SK-N-SH (cell line): ENCODE measurements around the gene MEF2D. TPM values are rescaled to one million over a fixed set of nuclear protein-coding genes. Genes with fewer than 3 reads are reported as not detected.

Experiments used
- CTCF ChIA-PET: fragments of 300-600, 350-600 bp; formaldehyde crosslinking; extraction: SDS; loops from one replicate; lab custom pipeline; 2021; lab: Yijun Ruan, JAX
- POLR2A ChIA-PET: fragments of 350-600 bp; sonication (Branson Sonifier 250); formaldehyde crosslinking; extraction: SDS; loops from one replicate; lab custom pipeline; 2020; ENCODE audit warnings: antibody characterized with exemption, inconsistent platforms; lab: Yijun Ruan, JAX
- DNase-seq: peaks from one replicate; pipeline ENCODE4 v3.0.0; 2012
- H2AFZ ChIP-seq: fragments of 200-600 bp; sonication (generic); 2 replicates; pipeline ENCODE4 v1.8.1; 2016; ENCODE audit warnings: antibody characterized with exemption, mild to moderate bottlenecking, low read depth
- H3F3A ChIP-seq: fragments of 200-600 bp; sonication (generic); replicated peaks from 2 replicates; pipeline ENCODE3; 2016; ENCODE audit warnings: antibody characterized with exemption, mild to moderate bottlenecking; ENCODE audit not compliant: insufficient read depth
- H3K27ac ChIP-seq, 2 experiments: fragments of 200-500 bp in 1 of 2; fragments of 200-600 bp in 1 of 2; sonication (Bioruptor generic) in 1 of 2; sonication (generic), shearing (Covaris generic) in 1 of 2; 2 replicates each; pipeline versions ENCODE4 v1.5.1 to v1.6.1; 2014 to 2016; ENCODE audit warnings: low read depth in 2 of 2, inconsistent platforms in 1 of 2, low read length in 1 of 2, mild to moderate bottlenecking in 1 of 2, mixed read lengths in 1 of 2
- H3K27me3 ChIP-seq: fragments of 200-600 bp; sonication (generic), shearing (Covaris generic); 2 replicates; pipeline ENCODE4 v1.6.1; 2016; ENCODE audit warnings: mixed run types; ENCODE audit not compliant: insufficient read depth
- H3K36me3 ChIP-seq, 2 experiments: fragments of 200-500 bp in 1 of 2; fragments of 200-600 bp in 1 of 2; sonication (Bioruptor generic) in 1 of 2; sonication (generic) in 1 of 2; replicated peaks in 1 of 2; 2 replicates each; pipeline versions ENCODE3 to v1.5.1; 2014 to 2016; ENCODE audit warnings: low read length in 1 of 2, mild to moderate bottlenecking in 1 of 2; ENCODE audit not compliant: insufficient read depth in 2 of 2, control insufficient read depth in 1 of 2
- H3K4me1 ChIP-seq, 2 experiments: fragments of 200-500 bp in 1 of 2; fragments of 200-600 bp in 1 of 2; sonication (Bioruptor generic) in 1 of 2; sonication (generic), shearing (Covaris generic) in 1 of 2; 2 replicates each; pipeline versions ENCODE4 v1.5.1 to v1.6.1; 2014 to 2016; ENCODE audit warnings: low read depth in 1 of 2, low read length in 1 of 2, mixed run types in 1 of 2; ENCODE audit not compliant: insufficient read depth in 2 of 2, control insufficient read depth in 1 of 2
- H3K4me2 ChIP-seq: fragments of 200-600 bp; sonication (generic), shearing (Covaris generic); 2 replicates; pipeline ENCODE4 v1.6.1; 2017; ENCODE audit warnings: mixed run types
- H3K4me3 ChIP-seq, 2 experiments: fragments of 200-500 bp in 1 of 2; fragments of 200-600 bp in 1 of 2; sonication (Bioruptor generic) in 1 of 2; sonication (generic), shearing (Covaris generic) in 1 of 2; 2 replicates each; pipeline versions ENCODE4 v1.5.1 to v1.8.1; 2014 to 2016; ENCODE audit warnings: low read depth in 2 of 2, inconsistent platforms in 1 of 2, low read length in 1 of 2, mild to moderate bottlenecking in 1 of 2, mixed read lengths in 1 of 2, moderate library complexity in 1 of 2
- H3K79me2 ChIP-seq: fragments of 200-600 bp; sonication (generic); 2 replicates; pipeline ENCODE4 v1.8.1; 2017; ENCODE audit warnings: mild to moderate bottlenecking; ENCODE audit not compliant: insufficient read depth
- H3K9ac ChIP-seq: fragments of 200-600 bp; sonication (generic); 2 replicates; pipeline ENCODE4 v1.6.1; 2017; ENCODE audit warnings: mixed run types
- H3K9me2 ChIP-seq: fragments of 200-600 bp; sonication (generic); 2 replicates; pipeline ENCODE4 v1.6.1; 2017; ENCODE audit warnings: mixed run types
- H3K9me3 ChIP-seq: fragments of 200-600 bp; sonication (generic); 2 replicates; pipeline ENCODE4 v1.6.1; 2017; ENCODE audit warnings: mixed run types, mild to moderate bottlenecking, moderate library complexity
- H4K20me1 ChIP-seq: fragments of 200-600 bp; sonication (generic); 2 replicates; pipeline ENCODE4 v1.6.1; 2017; ENCODE audit warnings: mild to moderate bottlenecking, mixed run types; ENCODE audit not compliant: insufficient read depth
- CHD2 ChIP-seq: fragments of 150-350 bp; IDR thresholded peaks from 2 replicates; pipeline ENCODE4 v1.6.1; 2018; ENCODE audit warnings: low read length; ENCODE audit not compliant: partially characterized antibody
- EP300 ChIP-seq, 2 experiments: IDR thresholded peaks; 2 replicates each; pipeline versions ENCODE4 v1.4.0 to v1.6.1; 2012; ENCODE audit warnings: borderline replicate concordance in 1 of 2, low read depth in 1 of 2, low read length in 1 of 2
- EZH2phosphoT487 ChIP-seq: fragments of 200-600 bp; sonication (generic); IDR thresholded peaks from 2 replicates; pipeline ENCODE4 v1.6.1; 2017; ENCODE audit warnings: low read depth, mixed run types, mild to moderate bottlenecking, antibody characterized with exemption, moderate library complexity, borderline replicate concordance
- FOSL2 ChIP-seq: IDR thresholded peaks from 2 replicates; pipeline ENCODE4 v1.4.0; 2012; ENCODE audit warnings: low read depth, mild to moderate bottlenecking, moderate library complexity, borderline replicate concordance
- FOXJ3 ChIP-seq: sonication (generic); formaldehyde crosslinking; IDR thresholded peaks from 2 replicates; pipeline ENCODE4 v1.5.1; 2020; ENCODE audit warnings: mild to moderate bottlenecking, missing genetic modification reagents
- GABPA ChIP-seq: IDR thresholded peaks from 2 replicates; pipeline ENCODE4 v1.4.0; 2012; ENCODE audit warnings: low read depth, mild to moderate bottlenecking
- GATA2 ChIP-seq: sonication (generic); formaldehyde crosslinking; IDR thresholded peaks from 2 replicates; pipeline ENCODE4 v1.5.0; 2020; ENCODE audit warnings: mild to moderate bottlenecking, missing genetic modification reagents
- IRF3 ChIP-seq: fragments of 150-350 bp; IDR thresholded peaks from 2 replicates; pipeline ENCODE4 v1.6.1; 2016; ENCODE audit warnings: mild to moderate bottlenecking, low read depth, low read length
- JUND ChIP-seq: IDR thresholded peaks from 2 replicates; pipeline ENCODE4 v1.4.0; 2012
- NFIC ChIP-seq: IDR thresholded peaks from 2 replicates; pipeline ENCODE4 v1.4.0; 2012; ENCODE audit warnings: borderline replicate concordance
- NRF1 ChIP-seq: IDR thresholded peaks from 2 replicates; pipeline ENCODE4 v1.6.1; 2012; ENCODE audit warnings: low read depth, mild to moderate bottlenecking, low read length
- PBX3 ChIP-seq: IDR thresholded peaks from 2 replicates; pipeline ENCODE4; 2012
- POLR2AphosphoS5 ChIP-seq: IDR thresholded peaks from 2 replicates; pipeline ENCODE4 v1.6.1; 2012; ENCODE audit warnings: low read depth, low read length
- RAD21 ChIP-seq: IDR thresholded peaks from 2 replicates; pipeline ENCODE4 v1.6.1; 2012; ENCODE audit warnings: mild to moderate bottlenecking, low read length
- RFX5 ChIP-seq: IDR thresholded peaks from 2 replicates; pipeline ENCODE4 v1.6.1; 2012; ENCODE audit warnings: mild to moderate bottlenecking, improper control_type of control experiment, low read length
- RXRA ChIP-seq: IDR thresholded peaks from 2 replicates; pipeline ENCODE4 v1.4.0; 2012; ENCODE audit warnings: low read depth, mild to moderate bottlenecking, borderline replicate concordance
- TAF1 ChIP-seq: IDR thresholded peaks from 2 replicates; pipeline ENCODE4 v1.6.1; 2012; ENCODE audit warnings: low read depth, mild to moderate bottlenecking, low read length, moderate library complexity, borderline replicate concordance
- TCF12 ChIP-seq: IDR thresholded peaks from 2 replicates; pipeline ENCODE4 v1.4.0; 2012
- TEAD4 ChIP-seq: IDR thresholded peaks from 2 replicates; pipeline ENCODE4 v1.4.0; 2012; ENCODE audit warnings: mild to moderate bottlenecking, borderline replicate concordance; ENCODE audit not compliant: insufficient read depth
- USF1 ChIP-seq: IDR thresholded peaks from 2 replicates; pipeline ENCODE4 v1.4.0; 2012; ENCODE audit warnings: low read depth, borderline replicate concordance
- ZBTB33 ChIP-seq: IDR thresholded peaks from 2 replicates; pipeline ENCODE4 v1.4.0; 2012; ENCODE audit warnings: low read depth, borderline replicate concordance
- WGBS: methylation state at CpG from one replicate; pipeline ENCODE4 v1.1.6; 2017; ENCODE audit warnings: low lambda C conversion rate; 5-methylcytosine and 5-hydroxymethylcytosine counted together
- polyA plus RNA-seq, 3 experiments: library from polyadenylated mRNA; depleted of rRNA; stranded (reverse); fragments of >200 nt; gene quantifications; 2 replicates each; pipeline ENCODE4 v1.2.3, GENCODE V29; 2012

MEF2D gene
- polyA plus RNA-seq, 1 of the 3 experiments (the other 2 are of a cell fraction), result 14.3 TPM

- Histone ChIP-seq H4K20me1 (no peaks in the 10 kb centered on the region), H3K4me3 (peak overlapping the region in 1 of 2 experiments; percentile 29; a peak in 2 of 4 replicates), H3K27ac (no peak overlapping the region), H3K27me3 (peaks cover 74% of the 10 kb centered on the region), H2AFZ (no peak overlapping the region), H3K9me3 (no peaks in the 10 kb centered on the region), H3K9ac (no peak overlapping the region), H3F3A (no peaks in the 10 kb centered on the region), H3K36me3 (no peaks in the 10 kb centered on the region), H3K9me2 (no peaks in the 10 kb centered on the region), H3K4me2 (peak overlapping the region; percentile 63; the same call in 1 of the 2 replicates), H3K79me2 (no peaks in the 10 kb centered on the region), H3K4me1 (no peaks in the 10 kb centered on the region; a peak in 1 of 4 replicates)
- peak; percentile 86 for DNase-seq
- no peak for TF ChIP-seq RAD21
- no peak for TF ChIP-seq NFIC
- TF ChIP-seq EZH2phosphoT487, result 0 out of 2 replicates have a peak, but pooled peaks have one; percentile 51
- WGBS, result 55% methylated on average over 34 of the region's 77 CpGs
- POLR2A ChIA-PET, result no interaction called here
- CTCF ChIA-PET, result interaction anchor here (0.8 to 29.5 kb wide), 9 partner anchors 9 to 58 kb away, joined by 3 to 412 read pairs (median 4); no protein-coding TSS in a partner anchor
These were observed 64.2 kb downstream of the MEF2D start for GRCh38 chr1:156436141-156437036.

- POLR2A ChIA-PET, result no interaction called here
- H3F3A ChIP-seq, result no peaks in the 10 kb centered on the region
- H3K4me3 ChIP-seq, result peak overlapping the region in 1 of 2 experiments; percentile 29; a peak in 2 of 4 replicates
- H3K9me2 ChIP-seq, result no peaks in the 10 kb centered on the region
- CTCF ChIA-PET, result interaction anchor here (1.2 to 29.5 kb wide), 3 partner anchors 10 to 57 kb away, joined by 3 to 412 read pairs (median 30); no protein-coding TSS in a partner anchor
- H3K9me3 ChIP-seq, result no peaks in the 10 kb centered on the region
- WGBS, result 56% methylated on average over 52 of the region's 59 CpGs
- H3K27ac ChIP-seq, result no peak overlapping the region
- no peak overlapping the region for H2AFZ ChIP-seq
- H3K79me2 ChIP-seq, result no peaks in the 10 kb centered on the region
- H3K36me3 ChIP-seq, result no peaks in the 10 kb centered on the region
- peaks cover 66% of the 10 kb centered on the region for H3K27me3 ChIP-seq
- no peaks in the 10 kb centered on the region; a peak in 1 of 4 replicates for H3K4me1 ChIP-seq
- H3K4me2 ChIP-seq, result no peak overlapping the region
- no peak overlapping the region for H3K9ac ChIP-seq
- no peak for TF ChIP-seq RFX5
- TF ChIP-seq ZBTB33, result no peak
- no peak for TF ChIP-seq IRF3
- no peak for TF ChIP-seq USF1
- TF ChIP-seq TEAD4, result no peak
- TF ChIP-seq JUND, result no peak
- no peak for TF ChIP-seq FOSL2
- no peak for TF ChIP-seq TAF1
- TF ChIP-seq POLR2AphosphoS5, result no peak
- no peak for TF ChIP-seq CHD2
- TF ChIP-seq FOXJ3 (CRISPR knock-in tag), result no peak
- no peak for TF ChIP-seq EP300 (IDR thresholded peaks at IDR 0.05; ENCODE audit: borderline replicate concordance in 1 of 2, low read depth in 1 of 2, low read length in 1 of 2)
- TF ChIP-seq RXRA, result no peak
- TF ChIP-seq NRF1, result no peak
- no peak for TF ChIP-seq TCF12
- no peak for TF ChIP-seq GABPA
- TF ChIP-seq PBX3, result no peak
- no peak for TF ChIP-seq GATA2 (CRISPR knock-in tag)
- no peaks in the 10 kb centered on the region for H4K20me1 ChIP-seq
- DNase-seq, result no peak
These were observed 64.9 kb downstream of the MEF2D start for GRCh38 chr1:156435545-156436140.
